Glutamatergic neuron (in vitro differentiated cells): ENCODE measurements around the gene LIMS1. TPM values are rescaled to one million over a fixed set of nuclear protein-coding genes. Genes with fewer than 3 reads are reported as not detected.

Experiments
- total RNA-seq: library from RNA; stranded (reverse); fragmentation: NEBNext Ultra II Directional; extraction: Animal tissue kit (Norgen Biotek cat#: 25700); gene quantifications from one replicate; pipeline ENCODE4 v1.2.1, GENCODE V29; 2021; ENCODE audit not compliant: unreplicated experiment

Gene LIMS1
- total RNA-seq, 1 donor from 2014 or later: 18.5 TPM

Other genes with a start within 250 kb of the LIMS1 start
- gene SULT1C2, start 245.6 kb upstream of the LIMS1 start, total RNA-seq: not detected
- 1.6 TPM for gene SULT1C4, start 156.5 kb upstream of the LIMS1 start, total RNA-seq
- gene GCC2, start 85.3 kb upstream of the LIMS1 start, total RNA-seq: 36.0 TPM
- 105 TPM for gene RANBP2, start 185.0 kb downstream of the LIMS1 start, total RNA-seq